Embryonic facial prominence (tissue), 1 donor: ENCODE measurements around the gene FBXL13.
"Not testable (repeated sequence)": the region's sequence is repeated elsewhere in the genome, so short reads cannot be mapped to it uniquely, and the experiment has no call there.

Experiments
- DNase-seq: peaks from one replicate; pipeline ENCODE4 v3.0.0-alpha.2; 2016; ENCODE audit errors: extremely low spot score

FBXL13 gene

DNA sequence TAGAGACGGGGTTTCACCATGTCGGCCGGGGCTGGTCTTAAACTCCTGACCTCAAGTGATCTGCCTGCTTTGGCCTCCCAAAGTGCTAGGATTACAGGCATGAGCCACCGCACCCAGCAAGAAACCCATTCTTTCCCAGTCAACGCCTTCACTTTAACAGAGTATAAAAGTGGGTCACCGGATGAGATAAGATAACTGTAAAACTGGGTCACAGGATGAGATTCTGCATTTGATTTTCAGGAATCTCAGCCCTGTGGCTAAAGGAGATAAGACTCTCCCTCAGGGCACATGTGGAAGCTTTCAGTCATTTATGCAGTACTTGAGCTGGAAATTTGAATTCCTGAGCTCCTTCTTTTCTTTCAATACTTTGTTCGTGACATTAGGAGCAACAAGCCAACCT is 91.0 kb downstream of the FBXL13 start:
- DNase-seq = no peak

DNA sequence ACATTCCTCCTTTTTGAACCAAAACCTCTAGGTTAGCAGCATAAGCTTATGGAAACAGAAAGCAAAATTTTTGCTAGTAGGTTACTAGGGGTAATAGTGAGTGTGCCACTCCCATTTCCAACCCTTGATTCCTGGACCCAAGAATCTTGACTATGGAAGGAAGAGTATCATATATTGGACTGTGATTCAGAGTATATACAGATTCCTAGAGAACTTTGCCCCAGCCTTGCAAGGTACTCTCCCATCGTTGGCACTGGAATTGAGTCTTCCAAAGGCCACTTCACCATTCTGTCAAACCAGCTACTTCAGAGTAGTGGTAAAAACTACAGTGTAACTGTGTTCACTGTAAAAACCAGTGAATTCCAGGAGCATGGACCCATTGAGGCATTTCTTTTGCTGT is 92.4 kb downstream of the FBXL13 start:
- no peak for DNase-seq

DNA sequence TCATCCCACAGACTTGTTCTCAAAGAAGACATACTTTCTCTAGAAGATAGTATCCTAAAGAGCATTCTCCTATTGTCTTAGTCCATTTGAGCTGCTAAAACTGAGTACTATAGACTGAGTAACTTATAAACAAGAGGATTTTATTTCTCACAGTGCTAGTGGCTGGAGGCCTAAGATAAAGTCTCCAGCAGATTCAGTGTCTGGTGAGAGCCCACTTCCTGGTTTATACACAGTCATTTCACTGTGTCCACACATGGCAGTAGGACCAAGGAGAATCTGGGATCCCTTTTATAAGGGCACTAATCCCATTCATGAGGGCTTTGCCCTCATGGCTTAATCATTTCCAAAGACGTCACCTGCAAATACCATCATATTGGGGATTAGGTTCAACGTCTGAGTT is 93.1 kb downstream of the FBXL13 start:
- no peak for DNase-seq

DNA sequence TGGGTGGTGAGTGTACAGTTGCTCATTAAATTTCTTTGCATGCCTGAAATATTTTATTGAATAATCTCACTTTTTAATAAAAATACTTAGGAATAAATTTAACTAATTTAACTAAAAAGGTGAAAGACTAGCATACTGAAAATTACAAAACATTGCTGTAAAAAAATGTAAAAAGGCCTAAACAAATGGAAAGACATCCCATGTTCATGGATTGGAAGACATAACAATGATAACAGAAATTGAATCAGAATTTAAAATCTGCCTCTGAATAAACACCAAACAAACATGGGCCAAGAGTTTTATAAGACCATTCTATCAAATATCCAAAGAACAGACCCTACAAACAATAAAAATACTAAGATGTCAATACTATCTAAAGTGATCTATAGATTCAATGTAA is 94.9 kb downstream of the FBXL13 start:
- no peak for DNase-seq

DNA sequence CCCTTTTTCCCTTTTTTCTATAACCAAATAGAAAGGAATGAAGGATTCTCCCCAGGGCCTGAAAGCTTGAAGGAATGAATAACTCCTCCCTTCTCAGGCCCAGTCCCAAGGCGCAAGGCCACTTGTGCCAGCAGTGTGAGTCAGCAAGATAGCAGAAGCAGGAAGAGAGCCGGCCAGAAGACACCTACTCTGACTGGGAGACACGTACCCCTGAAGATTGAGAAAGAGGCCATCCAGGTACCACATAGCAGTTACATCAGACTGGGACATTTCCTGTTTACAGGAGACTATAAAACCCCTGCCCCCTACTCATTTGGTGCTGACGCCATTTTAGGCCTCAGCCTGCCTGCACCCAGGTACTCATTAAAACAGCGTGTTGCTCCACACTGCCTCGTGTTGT is 96.3 kb downstream of the FBXL13 start:
- DNase-seq = no peak

DNA sequence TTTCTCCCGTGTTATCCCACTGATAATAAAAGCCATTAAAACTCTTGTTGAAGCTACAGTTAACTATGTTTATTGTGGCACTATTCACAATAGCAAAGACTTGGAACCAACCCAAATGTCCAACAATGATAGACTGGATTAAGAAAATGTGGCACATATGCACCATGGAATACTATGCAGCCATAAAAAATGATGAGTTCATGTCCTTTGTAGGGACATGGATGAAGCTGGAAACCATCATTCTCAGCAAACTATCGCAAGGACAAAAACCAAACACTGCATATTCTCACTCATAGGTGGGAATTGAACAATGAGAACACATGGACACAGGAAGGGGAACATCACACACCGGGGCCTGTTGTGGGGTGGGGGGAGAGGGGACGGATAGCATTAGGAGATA is 97.0 kb downstream of the FBXL13 start:
- DNase-seq = not testable (repeated sequence)

DNA sequence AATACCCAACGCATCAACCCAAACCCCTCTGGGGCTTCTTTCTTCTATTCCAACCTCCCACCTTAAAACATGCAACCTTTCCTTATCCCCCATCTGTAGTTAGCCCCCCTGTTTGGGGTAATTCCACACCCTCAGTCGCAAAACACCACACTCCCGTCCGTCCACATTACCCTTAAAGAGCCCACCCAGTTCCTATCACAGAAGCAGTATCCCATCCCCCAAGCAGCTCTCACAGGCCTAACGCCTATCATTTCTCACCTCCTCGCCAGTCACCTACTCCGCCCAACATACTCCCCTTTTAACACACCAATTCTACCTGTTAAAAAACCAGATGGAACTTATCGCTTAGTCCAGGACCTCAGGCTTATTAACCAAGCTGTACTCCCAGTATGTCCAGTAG is 98.1 kb downstream of the FBXL13 start:
- DNase-seq = no peak

DNA sequence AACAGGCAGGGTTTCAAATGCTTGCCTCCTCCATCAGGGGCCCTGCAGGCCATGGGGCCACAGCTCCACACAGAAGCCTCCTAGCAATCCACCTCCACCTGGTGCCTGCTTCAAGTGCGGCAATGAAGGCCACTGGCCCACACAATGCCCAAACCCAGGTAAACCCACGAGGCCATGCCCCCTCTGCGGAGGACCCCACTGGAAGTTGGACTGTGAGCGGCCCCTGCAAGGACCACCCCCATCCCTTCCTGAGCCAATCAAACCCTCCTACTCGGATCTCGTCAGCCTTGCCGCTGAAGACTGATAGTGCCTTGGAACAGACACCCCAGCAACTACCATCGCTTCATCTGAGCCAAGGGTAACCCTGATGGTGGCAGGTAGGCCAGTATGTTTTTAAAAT is 98.7 kb downstream of the FBXL13 start:
- DNase-seq = no peak

DNA sequence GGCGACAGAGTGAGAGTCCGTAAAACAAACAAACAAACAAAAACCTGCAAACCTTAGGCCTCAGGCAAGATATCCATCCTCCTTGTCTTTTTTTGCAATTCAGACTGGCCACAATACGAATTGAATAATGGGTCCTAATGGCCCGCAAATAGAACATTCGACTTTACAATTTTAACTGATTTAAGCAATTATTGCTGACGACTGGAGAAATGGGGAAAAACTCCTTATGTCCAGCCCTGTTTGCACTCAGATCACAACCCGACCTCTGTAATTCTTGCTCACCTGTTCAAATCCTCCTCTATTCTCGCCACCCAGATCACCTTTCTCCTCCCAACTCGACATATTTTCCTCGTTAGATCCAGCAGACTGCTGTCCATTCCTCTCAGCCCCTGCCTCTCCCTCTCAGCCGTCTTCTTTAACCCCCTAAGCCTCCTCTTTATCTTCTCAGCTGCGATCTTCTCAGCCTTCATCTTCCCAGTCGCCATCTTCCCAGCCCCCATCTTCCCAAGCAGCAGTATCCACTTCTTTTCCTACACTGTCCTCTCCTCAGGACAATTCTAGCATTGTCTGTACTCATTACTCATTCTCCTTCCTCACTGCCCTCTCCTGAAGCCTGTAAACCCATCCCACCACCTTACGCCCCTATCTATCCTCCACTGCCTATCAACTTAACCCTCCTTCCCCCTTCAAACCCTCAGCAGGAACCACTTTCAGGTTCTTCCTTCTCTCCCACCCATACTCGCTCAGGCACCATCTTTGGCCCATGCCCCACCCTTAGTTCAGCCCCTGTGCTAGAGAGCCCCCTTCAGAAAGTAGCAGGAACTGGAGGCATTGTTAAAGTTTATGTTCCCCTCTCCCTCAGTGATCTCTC is 100.0 kb downstream of the FBXL13 start:
- DNase-seq = no peak

DNA sequence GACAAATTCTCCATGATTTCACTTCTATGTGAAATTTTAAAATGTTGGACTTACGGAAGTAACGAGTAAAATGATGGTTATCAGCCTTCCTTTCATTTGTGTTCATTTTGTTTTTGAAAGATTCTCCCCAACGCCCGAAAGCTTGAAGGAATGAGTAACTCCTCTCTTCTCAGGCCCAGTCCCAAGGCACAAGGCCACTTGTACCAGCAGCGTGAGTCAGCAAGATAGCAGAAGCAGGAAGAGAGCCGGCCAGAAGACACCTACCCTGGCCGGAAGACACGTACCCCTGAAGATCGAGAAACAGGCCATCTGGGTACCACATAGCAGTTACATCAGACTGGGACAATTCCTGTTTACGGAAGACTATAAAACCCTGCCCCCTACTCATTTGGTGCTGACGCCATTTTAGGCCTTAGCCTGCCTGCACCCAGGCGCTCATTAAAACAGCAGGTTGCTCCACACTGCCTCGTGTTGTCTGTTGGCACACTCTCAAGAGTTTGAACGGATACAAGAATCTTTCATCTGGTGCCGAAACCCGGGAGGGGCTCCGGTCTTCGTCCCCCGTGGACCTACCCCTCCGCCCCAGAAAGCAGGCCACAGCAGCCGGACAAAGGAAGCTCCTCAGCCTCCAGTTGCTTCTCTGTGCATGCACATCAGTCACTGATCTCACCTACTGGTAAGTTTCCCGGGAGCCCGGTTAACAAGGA is 101.3 kb downstream of the FBXL13 start:
- no peak for DNase-seq

DNA sequence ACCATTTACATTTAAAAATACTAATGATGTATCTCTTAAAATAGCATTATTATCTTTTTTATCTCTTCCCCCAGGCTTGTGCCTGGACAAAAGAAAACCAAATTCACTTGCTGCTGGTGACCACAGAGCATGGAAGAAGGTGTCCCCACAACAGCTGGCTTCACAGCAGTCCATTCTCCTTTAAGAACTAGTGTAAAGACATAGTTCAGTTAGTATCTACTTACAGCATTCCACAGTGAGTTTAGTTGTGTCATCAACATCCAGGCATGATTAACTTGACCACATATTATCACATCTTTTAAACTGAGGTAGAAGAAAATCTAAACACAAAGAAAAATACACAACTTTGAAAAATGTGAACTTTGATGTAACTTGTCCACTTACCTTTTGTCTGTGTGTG is 106.8 kb downstream of the FBXL13 start:
- DNase-seq = no peak

DNA sequence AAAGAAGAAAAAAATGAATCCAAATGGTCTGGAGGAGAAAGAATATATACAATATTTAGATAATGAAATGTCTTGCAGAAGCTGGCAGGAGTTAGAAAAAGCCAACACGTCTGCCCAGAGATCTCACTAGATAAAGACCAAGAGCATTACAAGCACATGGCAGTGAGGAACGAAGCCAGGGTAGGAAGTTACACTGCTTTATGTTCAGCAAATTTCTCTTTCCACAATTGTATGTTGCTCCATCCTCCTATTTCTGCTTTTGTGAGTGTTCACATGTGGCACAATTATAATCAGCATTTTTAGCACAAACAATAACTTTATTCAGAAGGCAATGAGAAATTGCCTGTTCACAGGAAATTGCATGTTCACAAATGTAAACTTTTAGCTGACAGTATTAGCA is 108.1 kb downstream of the FBXL13 start:
- DNase-seq = no peak

DNA sequence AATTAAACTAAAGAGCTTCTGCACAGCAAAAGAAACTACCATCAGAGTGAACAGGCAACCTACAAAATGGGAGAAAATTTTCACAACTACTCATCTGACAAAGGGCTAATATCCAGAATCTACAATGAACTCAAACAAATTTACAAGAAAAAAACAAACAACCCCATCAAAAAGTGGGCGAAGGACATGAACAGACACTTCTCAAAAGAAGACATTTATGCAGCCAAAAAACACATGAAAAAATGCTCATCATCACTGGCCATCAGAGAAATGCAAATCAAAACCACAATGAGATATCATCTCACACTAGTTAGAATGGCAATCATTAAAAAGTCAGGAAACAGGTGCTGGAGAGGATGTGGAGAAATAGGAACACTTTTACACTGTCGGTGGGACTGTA is 112.6 kb downstream of the FBXL13 start:
- DNase-seq = not testable (repeated sequence)

DNA sequence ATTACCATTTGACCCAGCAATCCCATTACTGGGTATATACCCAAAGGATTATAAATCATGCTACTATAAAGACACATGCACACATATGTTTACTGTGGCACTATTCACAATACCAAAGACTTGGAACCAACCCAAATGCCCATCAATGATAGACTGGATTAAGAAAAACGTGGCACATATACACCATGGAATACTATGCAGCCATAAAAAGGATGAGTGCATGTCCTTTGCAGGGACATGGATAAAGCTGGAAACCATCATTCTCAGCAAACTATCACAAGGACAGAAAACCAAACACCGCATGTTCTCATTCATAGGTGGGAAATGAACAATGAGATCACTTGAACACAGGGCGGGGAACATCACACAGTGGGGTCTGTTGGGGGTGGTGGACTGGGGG is 116.6 kb downstream of the FBXL13 start:
- DNase-seq = not testable (repeated sequence)

DNA sequence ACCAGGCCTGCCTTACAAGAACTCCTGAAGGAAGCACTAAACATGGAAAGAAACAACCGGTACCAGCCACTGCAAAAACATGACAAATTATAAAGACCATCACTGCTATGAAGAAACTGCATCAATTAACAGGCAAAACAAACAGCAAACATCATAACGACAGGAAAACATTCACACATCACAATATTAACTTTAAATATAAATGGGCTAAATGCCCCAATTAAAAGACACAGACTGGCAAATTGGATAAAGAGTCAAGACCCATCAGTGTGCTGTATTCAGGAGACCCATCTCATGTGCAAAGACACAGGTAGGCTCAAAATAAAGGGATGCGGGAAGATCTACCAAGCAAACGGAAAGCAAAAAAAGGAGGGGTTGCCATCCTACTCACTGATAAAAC is 120.2 kb downstream of the FBXL13 start:
- not testable (repeated sequence) for DNase-seq

DNA sequence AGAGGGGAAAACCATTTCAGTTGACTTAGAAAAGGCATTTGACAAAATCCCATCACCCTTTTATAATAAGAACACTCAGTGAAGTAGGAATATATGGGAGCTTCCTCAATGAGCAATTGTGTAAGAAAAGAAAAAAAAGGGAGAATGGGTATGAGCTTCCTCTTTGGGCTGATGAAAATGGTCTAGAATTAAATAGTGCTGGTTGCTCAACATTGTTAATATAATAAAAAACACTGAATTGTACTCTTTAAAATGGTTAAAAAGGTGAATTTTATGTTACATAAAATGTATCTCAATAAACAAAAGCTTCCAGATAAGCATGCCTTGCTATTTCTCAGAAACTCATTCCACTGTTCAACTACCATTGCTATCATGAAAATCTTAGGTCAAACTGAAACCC is 121.2 kb downstream of the FBXL13 start:
- no peak for DNase-seq

DNA sequence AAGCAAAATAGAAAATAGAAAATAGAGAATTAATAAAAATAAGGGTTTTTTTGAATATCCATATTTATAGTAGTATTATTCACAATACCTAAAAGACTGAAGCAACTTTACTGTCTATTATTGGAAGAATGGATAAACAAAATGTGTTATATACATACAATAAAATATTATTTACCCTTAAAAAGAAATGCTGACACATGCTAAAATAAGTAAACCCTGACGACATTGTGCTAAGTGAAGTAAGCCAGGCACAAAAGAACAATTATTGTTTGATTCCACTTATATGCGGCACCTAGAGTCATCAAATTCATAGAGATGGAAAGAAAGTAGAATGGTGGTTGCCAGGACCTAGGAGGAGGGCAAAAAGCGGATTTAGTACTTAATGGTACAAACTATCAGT is 122.8 kb downstream of the FBXL13 start:
- DNase-seq = no peak

DNA sequence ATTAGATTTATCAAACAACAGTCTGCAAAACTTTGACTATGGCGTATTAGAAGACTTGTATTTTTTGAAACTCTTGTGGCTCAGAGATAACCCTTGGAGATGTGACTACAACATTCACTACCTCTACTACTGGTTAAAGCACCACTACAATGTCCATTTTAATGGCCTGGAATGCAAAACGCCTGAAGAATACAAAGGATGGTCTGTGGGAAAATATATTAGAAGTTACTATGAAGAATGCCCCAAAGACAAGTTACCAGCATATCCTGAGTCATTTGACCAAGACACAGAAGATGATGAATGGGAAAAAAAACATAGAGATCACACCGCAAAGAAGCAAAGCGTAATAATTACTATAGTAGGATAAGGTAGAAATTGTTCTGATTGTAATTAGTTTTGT is 130.4 kb downstream of the FBXL13 start:
- DNase-seq = no peak

DNA sequence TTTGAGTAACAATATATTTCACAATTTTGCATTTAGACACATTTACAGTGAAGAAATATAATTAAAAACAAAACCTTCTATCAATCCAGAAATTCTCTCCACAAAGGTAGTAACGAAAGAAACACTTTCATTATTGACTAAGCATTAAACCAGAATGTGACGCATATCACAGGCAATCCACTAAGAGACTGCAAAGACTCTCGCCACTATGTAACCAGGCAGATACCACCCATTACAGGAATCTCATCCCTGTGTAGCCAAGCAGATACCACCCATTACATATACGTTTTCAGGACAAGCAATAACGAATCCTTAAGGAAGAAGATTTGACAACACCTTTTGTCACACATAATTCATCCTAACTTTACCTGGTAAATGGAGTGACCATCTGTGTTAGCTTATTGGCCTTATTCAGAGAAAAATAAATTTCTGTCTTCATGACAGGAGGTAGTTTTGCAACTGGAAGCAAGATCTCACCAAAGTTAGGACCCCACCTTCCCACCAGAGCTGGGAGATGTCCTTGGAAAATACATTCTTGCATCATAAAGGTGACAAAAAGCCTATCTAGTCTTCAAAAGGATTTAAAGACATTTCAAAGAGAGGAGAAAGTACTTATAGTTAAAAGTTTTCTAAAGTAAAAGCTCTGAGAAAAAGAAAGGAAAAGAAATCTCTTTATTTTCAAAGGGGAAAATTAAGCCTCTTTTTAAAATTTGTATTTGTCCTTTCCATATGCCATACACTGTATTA is 131.0 kb downstream of the FBXL13 start:
- no peak for DNase-seq

DNA sequence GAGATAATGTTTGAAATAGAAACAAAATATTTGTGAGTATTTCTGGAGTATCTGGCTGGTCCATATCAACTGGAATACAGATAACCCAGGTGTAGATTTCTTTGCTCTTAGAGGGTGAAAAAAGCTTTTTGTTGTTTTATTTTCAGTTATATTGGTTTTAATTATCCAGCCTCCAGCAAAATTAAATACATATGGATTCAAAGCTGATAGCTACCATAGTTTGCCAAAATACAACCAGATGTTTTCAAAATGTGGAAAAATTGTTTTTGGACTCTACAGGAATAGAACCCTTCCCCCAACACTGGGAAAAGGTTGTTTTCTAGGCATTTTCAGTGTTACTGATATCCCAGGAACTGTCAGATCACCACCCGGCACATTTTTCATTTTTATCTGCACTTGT is 131.7 kb downstream of the FBXL13 start:
- DNase-seq = no peak

DNA sequence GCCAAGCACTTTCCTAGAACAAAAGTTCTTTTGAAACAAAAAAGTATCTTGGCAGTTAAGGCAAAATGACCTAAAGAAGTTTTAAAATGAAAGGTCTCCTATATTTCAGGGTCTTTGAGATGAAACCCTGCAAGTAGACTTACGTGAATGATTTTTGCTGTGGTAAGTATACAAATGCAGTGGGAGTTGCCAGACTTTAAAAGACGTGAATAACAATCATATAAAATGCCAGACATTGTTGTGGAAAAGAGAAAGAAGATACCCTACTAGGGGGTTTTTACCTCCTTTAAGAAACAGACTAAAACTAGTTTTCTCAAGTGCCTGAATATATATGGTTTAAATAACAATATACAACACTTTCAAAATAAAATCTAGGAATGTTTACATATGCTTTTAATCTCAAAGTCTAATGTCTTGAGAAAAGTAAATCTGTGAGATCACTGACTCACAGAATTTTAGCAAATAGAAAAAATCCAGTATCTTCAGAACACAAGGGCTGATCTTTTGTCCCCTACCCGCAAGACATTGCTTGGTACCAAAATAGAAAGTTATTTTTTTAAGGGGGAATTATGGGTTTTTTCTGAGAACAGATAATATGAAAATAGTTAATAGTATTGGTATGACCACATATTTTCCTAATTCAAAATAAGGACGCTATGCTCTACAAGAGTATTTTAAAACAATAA is 132.3 kb downstream of the FBXL13 start:
- peak; percentile 46 for DNase-seq

DNA sequence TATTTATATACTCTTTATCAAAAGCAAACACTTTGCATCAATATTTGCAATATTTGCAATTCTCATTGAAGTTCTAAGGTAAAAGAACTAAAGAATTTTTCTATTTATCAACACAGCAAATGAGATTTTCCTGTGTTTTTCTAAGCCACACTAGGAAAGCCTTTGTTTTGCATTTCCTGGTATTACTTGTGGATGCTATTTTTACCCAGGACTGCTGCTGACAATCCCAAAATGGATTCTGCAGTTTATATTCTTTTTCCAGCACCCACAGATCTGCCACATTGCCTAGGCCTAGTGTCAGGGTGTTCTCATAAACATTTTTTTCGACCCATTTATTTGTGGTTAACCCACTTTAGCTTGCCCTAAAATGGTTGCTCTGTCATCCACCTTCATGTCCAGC is 135.9 kb downstream of the FBXL13 start:
- no peak for DNase-seq
